ENCODE results near the gene TMED1.

DNA sequence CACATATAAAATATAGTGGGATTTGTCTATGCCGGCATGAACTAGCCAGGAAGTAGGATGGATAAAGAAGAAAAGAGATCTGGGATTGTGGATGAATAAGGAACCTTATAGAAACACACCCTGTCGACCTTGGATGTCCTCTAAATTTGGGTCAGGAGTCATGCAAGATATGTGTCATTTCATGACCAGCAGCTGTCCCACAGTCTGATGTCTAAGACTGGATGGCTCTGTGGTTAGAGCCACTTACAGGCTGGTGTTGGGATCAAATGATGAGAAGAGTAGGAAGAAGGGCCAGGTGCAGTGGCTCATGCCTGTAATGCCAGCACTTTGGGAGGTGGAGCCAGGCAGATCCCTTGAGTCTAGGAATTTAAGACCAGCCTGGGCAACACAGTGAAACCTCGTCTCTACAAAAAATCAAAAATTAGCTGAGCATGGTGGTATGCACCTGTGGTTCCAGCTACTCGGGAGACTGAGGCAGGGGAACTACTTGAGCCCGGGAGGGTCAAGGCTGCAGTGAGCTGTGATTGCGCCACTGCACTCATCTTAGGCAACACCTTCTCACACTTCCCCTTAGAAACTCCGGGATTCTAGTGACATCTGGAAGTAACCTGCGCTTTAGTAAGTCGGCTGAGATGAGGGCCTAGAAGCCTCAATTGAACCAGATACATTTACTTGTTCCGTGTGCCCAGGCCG lies 30.8 kb downstream of the TMED1 start:
- TF ChIP-seq, protein P1, sequence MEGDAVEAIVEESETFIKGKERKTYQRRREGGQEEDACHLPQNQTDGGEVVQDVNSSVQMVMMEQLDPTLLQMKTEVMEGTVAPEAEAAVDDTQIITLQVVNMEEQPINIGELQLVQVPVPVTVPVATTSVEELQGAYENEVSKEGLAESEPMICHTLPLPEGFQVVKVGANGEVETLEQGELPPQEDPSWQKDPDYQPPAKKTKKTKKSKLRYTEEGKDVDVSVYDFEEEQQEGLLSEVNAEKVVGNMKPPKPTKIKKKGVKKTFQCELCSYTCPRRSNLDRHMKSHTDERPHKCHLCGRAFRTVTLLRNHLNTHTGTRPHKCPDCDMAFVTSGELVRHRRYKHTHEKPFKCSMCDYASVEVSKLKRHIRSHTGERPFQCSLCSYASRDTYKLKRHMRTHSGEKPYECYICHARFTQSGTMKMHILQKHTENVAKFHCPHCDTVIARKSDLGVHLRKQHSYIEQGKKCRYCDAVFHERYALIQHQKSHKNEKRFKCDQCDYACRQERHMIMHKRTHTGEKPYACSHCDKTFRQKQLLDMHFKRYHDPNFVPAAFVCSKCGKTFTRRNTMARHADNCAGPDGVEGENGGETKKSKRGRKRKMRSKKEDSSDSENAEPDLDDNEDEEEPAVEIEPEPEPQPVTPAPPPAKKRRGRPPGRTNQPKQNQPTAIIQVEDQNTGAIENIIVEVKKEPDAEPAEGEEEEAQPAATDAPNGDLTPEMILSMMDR (IDR thresholded peaks at IDR 0.05; ENCODE audit: insufficient read depth, low read length) = no peak
- TF ChIP-seq, protein P2, sequence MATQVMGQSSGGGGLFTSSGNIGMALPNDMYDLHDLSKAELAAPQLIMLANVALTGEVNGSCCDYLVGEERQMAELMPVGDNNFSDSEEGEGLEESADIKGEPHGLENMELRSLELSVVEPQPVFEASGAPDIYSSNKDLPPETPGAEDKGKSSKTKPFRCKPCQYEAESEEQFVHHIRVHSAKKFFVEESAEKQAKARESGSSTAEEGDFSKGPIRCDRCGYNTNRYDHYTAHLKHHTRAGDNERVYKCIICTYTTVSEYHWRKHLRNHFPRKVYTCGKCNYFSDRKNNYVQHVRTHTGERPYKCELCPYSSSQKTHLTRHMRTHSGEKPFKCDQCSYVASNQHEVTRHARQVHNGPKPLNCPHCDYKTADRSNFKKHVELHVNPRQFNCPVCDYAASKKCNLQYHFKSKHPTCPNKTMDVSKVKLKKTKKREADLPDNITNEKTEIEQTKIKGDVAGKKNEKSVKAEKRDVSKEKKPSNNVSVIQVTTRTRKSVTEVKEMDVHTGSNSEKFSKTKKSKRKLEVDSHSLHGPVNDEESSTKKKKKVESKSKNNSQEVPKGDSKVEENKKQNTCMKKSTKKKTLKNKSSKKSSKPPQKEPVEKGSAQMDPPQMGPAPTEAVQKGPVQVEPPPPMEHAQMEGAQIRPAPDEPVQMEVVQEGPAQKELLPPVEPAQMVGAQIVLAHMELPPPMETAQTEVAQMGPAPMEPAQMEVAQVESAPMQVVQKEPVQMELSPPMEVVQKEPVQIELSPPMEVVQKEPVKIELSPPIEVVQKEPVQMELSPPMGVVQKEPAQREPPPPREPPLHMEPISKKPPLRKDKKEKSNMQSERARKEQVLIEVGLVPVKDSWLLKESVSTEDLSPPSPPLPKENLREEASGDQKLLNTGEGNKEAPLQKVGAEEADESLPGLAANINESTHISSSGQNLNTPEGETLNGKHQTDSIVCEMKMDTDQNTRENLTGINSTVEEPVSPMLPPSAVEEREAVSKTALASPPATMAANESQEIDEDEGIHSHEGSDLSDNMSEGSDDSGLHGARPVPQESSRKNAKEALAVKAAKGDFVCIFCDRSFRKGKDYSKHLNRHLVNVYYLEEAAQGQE (IDR thresholded peaks at IDR 0.05; ENCODE audit: insufficient replicate concordance, low read depth) = no peak
- no peak for TF ChIP-seq GABPA (IDR thresholded peaks at IDR 0.05; ENCODE audit: low read depth)

All from HL-60 (cell line).